Uterus (tissue), 4 donors: ENCODE data around the gene ADAM10. TPM values are rescaled to one million over a fixed set of nuclear protein-coding genes. Genes with fewer than 3 reads are reported as not detected.

Source experiments
- DNase-seq, 2 donors: peaks; one replicate each; pipeline ENCODE4 v3.0.0-alpha.2; 2019 to 2020
- H3K27ac ChIP-seq, 2 donors: fragments of 200-600 bp; sonication (generic); 1 replicate in 1 of 2; 2 replicates in 1 of 2; pipeline ENCODE4 v1.5.1; 2016 to 2018
- H3K27me3 ChIP-seq, 2 donors: fragments of 200-600 bp; sonication (generic); one replicate each; pipeline ENCODE4 v1.5.1; 2018 to 2019; ENCODE audit warnings: control low read depth in 1 of 2
- H3K36me3 ChIP-seq, 2 donors: fragments of 200-600 bp; sonication (generic); one replicate each; pipeline ENCODE4 v1.5.1; 2019; ENCODE audit warnings: control low read depth in 1 of 2
- H3K4me1 ChIP-seq, 2 donors: fragments of 200-600 bp; sonication (generic); one replicate each; pipeline ENCODE4 v1.5.1; 2018 to 2019; ENCODE audit warnings: control low read depth in 1 of 2
- H3K4me3 ChIP-seq, 2 donors: fragments of 200-600 bp; sonication (generic); 1 replicate in 1 of 2; 2 replicates in 1 of 2; pipeline ENCODE4 v1.5.1; 2018 to 2019; ENCODE audit warnings: mild to moderate bottlenecking in 1 of 2
- H3K9me3 ChIP-seq, 2 donors: fragments of 200-600 bp; sonication (generic); one replicate each; pipeline ENCODE4 v1.5.1; 2019; ENCODE audit warnings: control low read depth in 1 of 2
- POLR2A ChIP-seq, 2 donors: fragments of 450-650 bp; IDR thresholded peaks; one replicate each; pipeline ENCODE4 v1.6.1; 2016; ENCODE audit warnings: antibody characterized with exemption in 2 of 2, mild to moderate bottlenecking in 1 of 2, moderate library complexity in 1 of 2
- intact Hi-C: fragments of 100-400 bp; cut with DNase I; formaldehyde crosslinking; loops from one replicate; pipeline ENCODE4 v1.15.1; 2023; ENCODE audit warnings: low total_unique reads
- total RNA-seq, 4 donors: library from RNA; depleted of rRNA in 3 of 4; stranded (reverse); fragments of >200 nt in 3 of 4; gene quantifications; one replicate each; pipeline versions ENCODE4 v1.1.0 to v1.2.4, GENCODE V29; 2014 to 2023
- TF ChIP-seq, protein P1 (sequence below), 4 experiments: fragments of 200-600 bp in 2 of 4; fragments of 450-650 bp in 2 of 4; sonication (generic) in 2 of 4; IDR thresholded peaks; one replicate each; pipeline ENCODE4 v1.5.1; 2016 to 2019; ENCODE audit warnings: antibody characterized with exemption in 4 of 4, mild to moderate bottlenecking in 2 of 4, moderate library complexity in 1 of 4
- donor health status: DM: yes; HTN: yes; CAD: no.

ADAM10 gene
- total RNA-seq, 4 donors from 2014 or later = 41.8 to 208 (median 110) TPM

DNA sequence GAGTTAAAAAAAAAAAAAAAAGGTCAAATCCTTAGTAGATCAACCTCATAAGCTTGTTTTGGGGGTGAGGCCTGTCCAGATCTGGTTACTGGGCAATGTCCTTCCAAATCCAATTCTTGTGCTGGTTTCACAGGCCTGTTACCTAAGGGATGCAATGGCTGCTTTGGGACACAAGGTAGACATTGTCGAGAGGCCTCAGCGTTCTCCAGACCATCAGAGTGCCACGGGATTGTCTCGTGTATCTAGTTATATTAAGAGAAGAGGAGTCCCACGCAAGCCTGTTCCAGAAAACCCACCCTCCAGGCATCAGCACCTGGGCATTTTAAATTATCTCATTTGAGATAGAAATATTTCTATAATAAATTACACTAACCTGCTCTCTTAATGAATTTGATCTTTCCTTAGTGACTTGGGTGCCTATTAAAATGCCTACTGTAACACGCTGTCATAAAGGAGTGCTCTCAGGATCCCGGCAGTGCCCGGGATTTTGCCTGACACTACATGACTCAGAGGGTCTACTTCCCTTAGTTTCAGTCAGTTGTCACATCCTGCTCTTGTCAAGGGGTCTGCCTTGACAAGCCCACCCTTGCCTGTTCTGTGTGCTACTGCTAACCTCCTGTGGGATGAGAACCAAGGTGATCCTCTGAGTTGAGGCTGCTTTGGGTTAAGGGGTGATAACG lies 201.7 kb downstream of the ADAM10 start:
- Histone ChIP-seq H3K4me1 (no peaks in the 10 kb centered on the region), H3K9me3 (no peaks in the 10 kb centered on the region), H3K27ac (no peak overlapping the region), H3K4me3 (no peak overlapping the region), H3K36me3 (no peaks in the 10 kb centered on the region), H3K27me3 (no peaks in the 10 kb centered on the region)
- DNase-seq = no peak
- intact Hi-C loops = no loop called here
- TF ChIP-seq, protein P1, sequence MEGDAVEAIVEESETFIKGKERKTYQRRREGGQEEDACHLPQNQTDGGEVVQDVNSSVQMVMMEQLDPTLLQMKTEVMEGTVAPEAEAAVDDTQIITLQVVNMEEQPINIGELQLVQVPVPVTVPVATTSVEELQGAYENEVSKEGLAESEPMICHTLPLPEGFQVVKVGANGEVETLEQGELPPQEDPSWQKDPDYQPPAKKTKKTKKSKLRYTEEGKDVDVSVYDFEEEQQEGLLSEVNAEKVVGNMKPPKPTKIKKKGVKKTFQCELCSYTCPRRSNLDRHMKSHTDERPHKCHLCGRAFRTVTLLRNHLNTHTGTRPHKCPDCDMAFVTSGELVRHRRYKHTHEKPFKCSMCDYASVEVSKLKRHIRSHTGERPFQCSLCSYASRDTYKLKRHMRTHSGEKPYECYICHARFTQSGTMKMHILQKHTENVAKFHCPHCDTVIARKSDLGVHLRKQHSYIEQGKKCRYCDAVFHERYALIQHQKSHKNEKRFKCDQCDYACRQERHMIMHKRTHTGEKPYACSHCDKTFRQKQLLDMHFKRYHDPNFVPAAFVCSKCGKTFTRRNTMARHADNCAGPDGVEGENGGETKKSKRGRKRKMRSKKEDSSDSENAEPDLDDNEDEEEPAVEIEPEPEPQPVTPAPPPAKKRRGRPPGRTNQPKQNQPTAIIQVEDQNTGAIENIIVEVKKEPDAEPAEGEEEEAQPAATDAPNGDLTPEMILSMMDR (IDR thresholded peaks at IDR 0.05) = no peak
- TF ChIP-seq POLR2A (IDR thresholded peaks at IDR 0.05) = no peak

DNA sequence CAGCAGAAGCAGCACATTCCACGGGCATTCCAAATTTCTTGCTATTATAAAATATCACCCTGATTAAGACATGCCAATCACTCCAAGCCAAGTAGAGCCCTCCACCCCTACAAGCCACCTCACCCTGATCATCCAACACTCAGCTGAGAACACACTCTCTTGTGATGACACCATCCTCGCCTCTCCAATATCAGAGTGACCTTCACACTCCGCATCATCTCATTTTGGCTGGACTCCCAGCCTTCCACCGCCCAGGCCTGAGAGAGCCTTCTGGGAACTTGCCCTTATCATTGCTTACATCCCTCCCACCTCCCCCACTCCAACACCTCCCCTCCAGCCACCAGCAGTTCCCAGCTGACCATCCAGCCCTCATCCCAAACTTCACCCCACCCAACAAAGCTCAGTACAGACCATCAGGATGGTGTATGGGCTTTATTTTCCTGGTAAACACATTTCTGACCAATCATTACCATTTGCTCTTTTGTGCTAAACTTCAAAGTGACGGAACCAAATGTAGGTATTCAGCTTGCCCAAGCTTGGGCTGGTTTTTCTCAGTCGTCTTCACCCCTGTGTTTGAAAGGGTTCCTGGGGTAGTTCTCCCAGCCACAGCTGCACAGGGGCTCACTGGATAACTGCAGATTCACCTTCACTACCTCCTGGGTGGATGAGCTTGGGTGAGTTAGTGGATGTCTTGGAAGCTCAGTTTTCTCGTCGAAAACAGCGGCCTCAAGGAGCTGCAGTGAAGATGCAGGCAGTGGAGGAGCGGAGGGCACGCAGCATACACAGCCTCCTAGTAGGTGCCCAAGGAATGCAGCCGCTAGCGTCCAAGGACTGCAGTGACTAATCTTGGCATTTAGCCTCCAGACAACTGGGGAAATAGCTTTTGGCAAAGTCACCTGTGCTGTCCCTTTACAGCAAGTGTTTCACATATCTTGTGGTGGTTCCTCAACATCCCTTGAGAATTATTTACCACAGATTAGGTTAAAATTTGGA lies 202.6 kb downstream of the ADAM10 start:
- H3K9me3 ChIP-seq = no peaks in the 10 kb centered on the region
- H3K27ac ChIP-seq = no peak overlapping the region
- intact Hi-C loops = no loop called here
- no peaks in the 10 kb centered on the region for H3K36me3 ChIP-seq
- H3K27me3 ChIP-seq = no peaks in the 10 kb centered on the region
- no peak for DNase-seq
- no peak overlapping the region for H3K4me3 ChIP-seq
- H3K4me1 ChIP-seq = no peaks in the 10 kb centered on the region
- no peak for TF ChIP-seq POLR2A (IDR thresholded peaks at IDR 0.05)
- TF ChIP-seq, protein P1 (IDR thresholded peaks at IDR 0.05) = no peak

DNA sequence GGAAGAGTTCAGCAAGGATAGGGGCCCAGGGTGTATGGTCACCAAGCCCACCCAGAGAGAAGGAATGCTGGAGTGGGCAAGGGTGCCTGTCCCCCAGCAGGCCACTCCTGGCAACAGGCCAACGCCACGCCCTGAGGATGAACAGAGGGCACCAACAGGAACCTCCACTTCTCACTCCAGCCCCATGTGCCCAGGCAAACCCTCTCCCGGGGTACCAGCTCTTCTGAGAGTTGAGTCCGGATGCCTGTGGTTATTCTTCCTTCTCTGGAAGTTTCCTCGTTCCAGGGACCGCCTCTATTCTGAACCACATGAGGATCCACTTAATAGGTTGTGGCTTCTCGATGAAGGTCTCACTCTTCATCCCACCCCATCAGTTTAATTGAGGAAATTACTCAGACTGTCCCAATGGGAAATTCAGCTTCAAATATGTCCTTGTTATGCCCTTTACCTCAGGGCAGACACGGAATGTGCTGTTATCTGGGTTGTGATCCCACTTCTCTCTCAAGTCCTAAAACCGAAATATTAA lies 203.4 kb downstream of the ADAM10 start:
- DNase-seq = no peak
- Histone ChIP-seq H3K9me3 (no peaks in the 10 kb centered on the region), H3K27me3 (no peaks in the 10 kb centered on the region), H3K36me3 (no peaks in the 10 kb centered on the region), H3K27ac (no peak overlapping the region), H3K4me1 (no peaks in the 10 kb centered on the region), H3K4me3 (no peak overlapping the region)
- intact Hi-C loops = no loop called here
- no peak for TF ChIP-seq POLR2A (IDR thresholded peaks at IDR 0.05)
- TF ChIP-seq, protein P1 (IDR thresholded peaks at IDR 0.05) = no peak

DNA sequence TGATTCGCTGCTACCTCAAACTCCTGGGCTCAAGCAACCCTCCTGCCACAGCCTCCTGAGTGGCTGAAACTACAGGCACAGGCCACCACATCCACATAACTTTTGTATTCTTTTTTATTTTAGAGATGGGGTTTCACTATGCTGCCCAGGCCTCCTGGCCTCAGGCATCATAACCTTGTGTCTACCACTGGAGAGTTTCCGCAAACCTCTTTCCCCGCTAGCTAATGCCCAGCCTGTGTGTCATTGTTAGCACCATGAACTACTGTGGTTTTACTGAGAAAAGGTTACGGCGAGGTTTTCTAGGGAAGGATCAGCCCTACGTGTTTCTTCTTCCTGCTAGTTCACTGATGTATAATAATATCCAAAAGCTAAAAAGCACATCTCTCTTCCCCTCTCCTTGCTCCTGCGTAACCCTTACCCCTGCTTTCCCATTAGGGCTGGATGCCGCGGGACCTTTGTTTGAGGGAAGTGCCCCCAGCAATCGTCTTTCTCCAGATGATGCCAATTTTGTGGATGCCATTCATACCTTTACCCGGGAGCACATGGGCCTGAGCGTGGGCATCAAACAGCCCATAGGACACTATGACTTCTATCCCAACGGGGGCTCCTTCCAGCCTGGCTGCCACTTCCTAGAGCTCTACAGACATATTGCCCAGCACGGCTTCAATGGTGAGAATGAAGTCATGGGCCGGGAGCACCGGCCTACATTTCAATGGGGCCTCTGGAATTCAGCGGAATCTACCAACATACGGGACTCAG lies 204.0 kb downstream of the ADAM10 start:
- no peaks in the 10 kb centered on the region for H3K36me3 ChIP-seq
- TF ChIP-seq, protein P1 (IDR thresholded peaks at IDR 0.05) = no peak
- TF ChIP-seq POLR2A (IDR thresholded peaks at IDR 0.05) = no peak
- no peaks in the 10 kb centered on the region for H3K9me3 ChIP-seq
- DNase-seq = no peak
- no peak overlapping the region for H3K4me3 ChIP-seq
- no peak overlapping the region for H3K27ac ChIP-seq
- no peaks in the 10 kb centered on the region for H3K4me1 ChIP-seq
- no peaks in the 10 kb centered on the region for H3K27me3 ChIP-seq
- intact Hi-C loops = no loop called here
